ENCODE results near the gene KCNJ6.

Gene KCNJ6

DNA sequence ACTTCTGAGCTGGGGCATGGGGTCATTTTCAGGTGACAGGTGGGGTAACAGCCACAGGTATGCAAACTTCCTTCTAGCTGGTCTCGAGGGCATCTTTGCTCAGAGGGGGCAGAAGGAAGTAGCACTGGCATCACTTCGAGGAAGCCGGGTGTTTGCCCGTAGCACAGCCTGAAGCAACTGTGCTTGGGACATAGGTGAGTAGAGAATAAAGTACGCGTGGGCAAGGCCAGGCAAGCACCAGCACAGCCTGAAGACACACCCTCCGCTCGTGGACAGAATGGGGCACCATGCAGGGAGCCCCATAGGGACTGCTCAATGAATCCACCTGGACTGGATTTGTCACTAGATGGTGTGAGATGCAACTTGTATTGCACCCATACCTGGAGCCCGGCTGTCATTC is 167.1 kb downstream of the KCNJ6 start:
- no peak overlapping the region for H3K9ac ChIP-seq (ENCODE audit: low read length)
- H3K27me3 ChIP-seq (ENCODE audit: low read length): no peaks in the 10 kb centered on the region
- no peak overlapping the region for H2AFZ ChIP-seq (ENCODE audit: low read depth, low read length, severe bottlenecking)
- no peak overlapping the region for H3K4me3 ChIP-seq (ENCODE audit: insufficient read depth, low read length, poor library complexity, severe bottlenecking)
- TF ChIP-seq, protein P1, sequence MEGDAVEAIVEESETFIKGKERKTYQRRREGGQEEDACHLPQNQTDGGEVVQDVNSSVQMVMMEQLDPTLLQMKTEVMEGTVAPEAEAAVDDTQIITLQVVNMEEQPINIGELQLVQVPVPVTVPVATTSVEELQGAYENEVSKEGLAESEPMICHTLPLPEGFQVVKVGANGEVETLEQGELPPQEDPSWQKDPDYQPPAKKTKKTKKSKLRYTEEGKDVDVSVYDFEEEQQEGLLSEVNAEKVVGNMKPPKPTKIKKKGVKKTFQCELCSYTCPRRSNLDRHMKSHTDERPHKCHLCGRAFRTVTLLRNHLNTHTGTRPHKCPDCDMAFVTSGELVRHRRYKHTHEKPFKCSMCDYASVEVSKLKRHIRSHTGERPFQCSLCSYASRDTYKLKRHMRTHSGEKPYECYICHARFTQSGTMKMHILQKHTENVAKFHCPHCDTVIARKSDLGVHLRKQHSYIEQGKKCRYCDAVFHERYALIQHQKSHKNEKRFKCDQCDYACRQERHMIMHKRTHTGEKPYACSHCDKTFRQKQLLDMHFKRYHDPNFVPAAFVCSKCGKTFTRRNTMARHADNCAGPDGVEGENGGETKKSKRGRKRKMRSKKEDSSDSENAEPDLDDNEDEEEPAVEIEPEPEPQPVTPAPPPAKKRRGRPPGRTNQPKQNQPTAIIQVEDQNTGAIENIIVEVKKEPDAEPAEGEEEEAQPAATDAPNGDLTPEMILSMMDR (IDR thresholded peaks at IDR 0.05; ENCODE audit: insufficient read depth, low read length, poor library complexity, severe bottlenecking): no peak
- TF ChIP-seq EZH2phosphoT487 (conservative IDR thresholded peaks at IDR 0.05; ENCODE audit: low read length): no peak
- no peaks in the 10 kb centered on the region for H3K79me2 ChIP-seq (ENCODE audit: insufficient read depth, low read length)
- no peaks in the 10 kb centered on the region for H4K20me1 ChIP-seq (ENCODE audit: low read depth, low read length)
- no peaks in the 10 kb centered on the region for H3F3A ChIP-seq (ENCODE audit: insufficient read depth)
- no peaks in the 10 kb centered on the region for H3K36me3 ChIP-seq (ENCODE audit: low read length)
- H3K9me3 ChIP-seq (ENCODE audit: insufficient read depth, low read length): no peaks in the 10 kb centered on the region
- no peak overlapping the region for H3K27ac ChIP-seq (ENCODE audit: low read depth, low read length)
- H3K4me2 ChIP-seq (ENCODE audit: low read depth, low read length, poor library complexity, severe bottlenecking): no peak overlapping the region
- H3K9me2 ChIP-seq (replicated peaks; ENCODE audit: insufficient read depth, low read length): no peaks in the 10 kb centered on the region

DNA sequence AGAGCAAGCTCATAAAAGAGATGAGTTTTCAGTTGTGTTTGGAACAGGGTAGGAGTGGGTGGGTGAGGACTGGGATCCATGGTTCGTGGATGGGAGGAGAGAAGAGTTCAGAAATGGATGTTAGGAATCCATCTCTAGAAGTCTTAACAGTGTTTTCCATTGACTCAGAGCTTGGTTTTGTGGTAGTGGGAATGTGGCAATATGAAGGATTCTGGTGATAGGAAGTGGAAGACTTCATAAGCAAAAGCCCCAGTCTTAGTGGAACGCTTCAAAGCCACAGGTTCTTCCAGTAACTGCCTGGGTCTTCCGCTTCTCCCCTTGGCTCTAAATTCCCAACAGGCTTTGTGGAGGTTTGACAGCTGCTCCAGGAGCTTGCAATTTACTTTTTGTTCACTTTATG is 167.9 kb downstream of the KCNJ6 start:
- H3K36me3 ChIP-seq (ENCODE audit: low read length): no peaks in the 10 kb centered on the region
- H3K79me2 ChIP-seq (ENCODE audit: insufficient read depth, low read length): no peaks in the 10 kb centered on the region
- H3K4me2 ChIP-seq (ENCODE audit: low read depth, low read length, poor library complexity, severe bottlenecking): no peak overlapping the region
- H3K27me3 ChIP-seq (ENCODE audit: low read length): no peaks in the 10 kb centered on the region
- H3F3A ChIP-seq (ENCODE audit: insufficient read depth): no peaks in the 10 kb centered on the region
- H3K9ac ChIP-seq (ENCODE audit: low read length): no peak overlapping the region
- TF ChIP-seq, protein P1 (IDR thresholded peaks at IDR 0.05; ENCODE audit: insufficient read depth, low read length, poor library complexity, severe bottlenecking): no peak
- TF ChIP-seq EZH2phosphoT487 (conservative IDR thresholded peaks at IDR 0.05; ENCODE audit: low read length): no peak
- H3K27ac ChIP-seq (ENCODE audit: low read depth, low read length): no peak overlapping the region
- H3K9me3 ChIP-seq (ENCODE audit: insufficient read depth, low read length): no peaks in the 10 kb centered on the region
- H3K9me2 ChIP-seq (replicated peaks; ENCODE audit: insufficient read depth, low read length): no peaks in the 10 kb centered on the region
- H3K4me3 ChIP-seq (ENCODE audit: insufficient read depth, low read length, poor library complexity, severe bottlenecking): no peak overlapping the region
- H4K20me1 ChIP-seq (ENCODE audit: low read depth, low read length): no peaks in the 10 kb centered on the region
- H2AFZ ChIP-seq (ENCODE audit: low read depth, low read length, severe bottlenecking): no peak overlapping the region

DNA sequence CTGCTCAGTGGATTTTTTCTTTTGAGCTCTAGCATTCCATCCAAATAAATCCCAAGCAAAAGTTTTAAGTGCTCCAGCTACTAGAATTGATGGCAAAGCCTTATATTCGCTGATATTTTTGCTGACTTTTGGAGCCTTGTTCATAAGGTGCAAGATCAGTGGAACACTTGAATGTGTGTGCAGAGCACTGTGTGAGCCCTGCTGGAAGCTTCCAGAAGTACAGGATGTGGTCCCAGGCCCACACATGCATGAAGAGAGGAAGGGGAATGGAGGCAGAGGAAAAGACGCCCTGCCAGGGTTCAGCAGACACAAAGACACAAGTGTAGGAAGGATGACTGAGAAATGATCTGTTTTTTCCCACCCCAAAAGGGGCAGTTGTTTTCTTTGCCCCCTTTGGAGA is 169.4 kb downstream of the KCNJ6 start:
- Histone ChIP-seq H3K4me2 (ENCODE audit: low read depth, low read length, poor library complexity, severe bottlenecking) (no peak overlapping the region), H3K27me3 (ENCODE audit: low read length) (no peaks in the 10 kb centered on the region), H3K79me2 (ENCODE audit: insufficient read depth, low read length) (no peaks in the 10 kb centered on the region), H3K27ac (ENCODE audit: low read depth, low read length) (no peak overlapping the region), H3K36me3 (ENCODE audit: low read length) (no peaks in the 10 kb centered on the region), H3K9ac (ENCODE audit: low read length) (no peak overlapping the region), H3K4me3 (ENCODE audit: insufficient read depth, low read length, poor library complexity, severe bottlenecking) (no peak overlapping the region), H4K20me1 (ENCODE audit: low read depth, low read length) (no peaks in the 10 kb centered on the region), H2AFZ (ENCODE audit: low read depth, low read length, severe bottlenecking) (no peak overlapping the region), H3K9me2 (replicated peaks; ENCODE audit: insufficient read depth, low read length) (no peaks in the 10 kb centered on the region), H3K9me3 (ENCODE audit: insufficient read depth, low read length) (no peaks in the 10 kb centered on the region), H3F3A (ENCODE audit: insufficient read depth) (no peaks in the 10 kb centered on the region)
- no peak for TF ChIP-seq EZH2phosphoT487 (conservative IDR thresholded peaks at IDR 0.05; ENCODE audit: low read length)
- TF ChIP-seq, protein P1 (IDR thresholded peaks at IDR 0.05; ENCODE audit: insufficient read depth, low read length, poor library complexity, severe bottlenecking): no peak

All from SU-DHL-6 (cell line).